GM21825 (cell line): ENCODE data around the gene UMPS.
A peak's percentile ranks its signal among the peaks of the same experiment; 100 is the strongest.

ENCODE experiments used
- ATAC-seq: cut with Tn5 transposase; IDR thresholded peaks from one replicate; pipeline ENCODE4 v1.9.1; 2021; ENCODE audit warnings: mild to moderate bottlenecking, moderate library complexity; ENCODE audit not compliant: unreplicated experiment

The UMPS gene

GRCh38 chr3:124762661-124763011 is 32.4 kb downstream of the UMPS start:
- no peak for ATAC-seq

GRCh38 chr3:124763206-124763605 is 33.0 kb downstream of the UMPS start:
- no peak for ATAC-seq

GRCh38 chr3:124763644-124764358 is 33.5 kb downstream of the UMPS start:
- no peak for ATAC-seq

- no peak for ATAC-seq
Measured at GRCh38 chr3:124764746-124765145, 34.5 kb downstream of the UMPS start.

- ATAC-seq, result no peak
Measured at GRCh38 chr3:124765197-124765840, 35.1 kb downstream of the UMPS start.

GRCh38 chr3:124766113-124767095 is 36.2 kb downstream of the UMPS start:
- ATAC-seq, result no peak

- no peak for ATAC-seq
Measured at GRCh38 chr3:124767264-124767663, 37.0 kb downstream of the UMPS start.

GRCh38 chr3:124767691-124768090 is 37.4 kb downstream of the UMPS start:
- ATAC-seq, result no peak

- ATAC-seq, result peak; percentile 60
Measured at GRCh38 chr3:124768812-124769211, 38.6 kb downstream of the UMPS start.

- no peak for ATAC-seq
Measured at GRCh38 chr3:124769462-124769861, 39.2 kb downstream of the UMPS start.

- no peak for ATAC-seq
Measured at GRCh38 chr3:124770336-124771082, 40.3 kb downstream of the UMPS start.

- no peak for ATAC-seq
Measured at GRCh38 chr3:124771083-124771445, 40.8 kb downstream of the UMPS start.

- no peak for ATAC-seq
Measured at GRCh38 chr3:124772081-124772831, 42.0 kb downstream of the UMPS start.

- no peak for ATAC-seq
Measured at GRCh38 chr3:124773351-124774326, 43.4 kb downstream of the UMPS start.

- no peak for ATAC-seq
Measured at GRCh38 chr3:124774327-124774718, 44.1 kb downstream of the UMPS start.

GRCh38 chr3:124774841-124775402 is 44.7 kb downstream of the UMPS start:
- ATAC-seq, result no peak

- ATAC-seq, result no peak
Measured at GRCh38 chr3:124775877-124776276, 45.6 kb downstream of the UMPS start.

- ATAC-seq, result no peak
Measured at GRCh38 chr3:124776856-124777255, 46.6 kb downstream of the UMPS start.
